Ishikawa (cell line): Measurements from ENCODE around the gene PRR18.

ENCODE experiments used
- CEBPB ChIP-seq: IDR thresholded peaks from 2 replicates; pipeline ENCODE4 v1.6.1; 2012
- CREB1 ChIP-seq: IDR thresholded peaks from 2 replicates; pipeline ENCODE4 v1.6.1; 2012; ENCODE audit warnings: low read depth
- EGR1 ChIP-seq: IDR thresholded peaks from 2 replicates; pipeline ENCODE4 v1.6.1; 2012
- EP300 ChIP-seq: IDR thresholded peaks from 2 replicates; pipeline ENCODE4 v1.6.1; 2012; ENCODE audit warnings: borderline replicate concordance
- FOXM1 ChIP-seq: IDR thresholded peaks from 2 replicates; pipeline ENCODE4 v1.6.1; 2012; ENCODE audit warnings: low read depth, borderline replicate concordance
- MAX ChIP-seq: IDR thresholded peaks from 2 replicates; pipeline ENCODE4 v1.6.1; 2012
- NFIC ChIP-seq: IDR thresholded peaks from 2 replicates; pipeline ENCODE4 v1.6.1; 2012
- RAD21 ChIP-seq: IDR thresholded peaks from 2 replicates; pipeline ENCODE4 v1.6.1; 2012; ENCODE audit warnings: low read depth
- REST ChIP-seq: IDR thresholded peaks from 2 replicates; pipeline ENCODE4 v1.6.1; 2012; ENCODE audit warnings: low read depth, mild to moderate bottlenecking
- TAF1 ChIP-seq: IDR thresholded peaks from 2 replicates; pipeline ENCODE4 v1.6.1; 2012; ENCODE audit warnings: low read depth, mild to moderate bottlenecking
- TCF12 ChIP-seq: IDR thresholded peaks from 2 replicates; pipeline ENCODE4 v1.6.1; 2012; ENCODE audit warnings: low read depth
- TEAD4 ChIP-seq: IDR thresholded peaks from 2 replicates; pipeline ENCODE4 v1.6.1; 2012
- USF1 ChIP-seq: IDR thresholded peaks from 2 replicates; pipeline ENCODE4 v1.6.1; 2012
- YY1 ChIP-seq: IDR thresholded peaks from 2 replicates; pipeline ENCODE4 v1.6.1; 2012; ENCODE audit warnings: low read depth
- ZBTB7A ChIP-seq: IDR thresholded peaks from 2 replicates; pipeline ENCODE4 v1.6.1; 2012; ENCODE audit warnings: low read depth

The PRR18 gene

GRCh38 chr6:166308033-166308768 is at the start of gene PRR18:
TSS of gene PRR18 (minus strand) at chr6:166308392. CDS start at chr6:166308142, 250 bp downstream.
- TF ChIP-seq EGR1: no peak
- TF ChIP-seq ZBTB7A: peak; percentile 43; the same call in 1 of the 2 replicates

GRCh38 chr6:166355552-166355951 is 47.4 kb upstream of the PRR18 start:
- TF ChIP-seq FOXM1 (no peak), RAD21 (no peak), YY1 (no peak), TAF1 (no peak), TEAD4 (no peak), TCF12 (no peak), CREB1 (no peak), CEBPB (no peak)

GRCh38 chr6:166354965-166355364 is 46.8 kb upstream of the PRR18 start:
- TF ChIP-seq YY1 (no peak), TEAD4 (no peak), CREB1 (no peak), FOXM1 (no peak), RAD21 (no peak), TAF1 (no peak), ZBTB7A (no peak)

- TF ChIP-seq TCF12 (no peak), NFIC (no peak), YY1 (no peak), FOXM1 (no peak), REST (no peak), USF1 (no peak), CEBPB (no peak), TEAD4 (no peak), EGR1 (no peak), TAF1 (no peak), MAX (no peak), RAD21 (no peak), ZBTB7A (no peak), CREB1 (no peak), EP300 (no peak)
Measured at GRCh38 chr6:166354143-166354542, 46.0 kb upstream of the PRR18 start.

GRCh38 chr6:166353507-166353906 is 45.3 kb upstream of the PRR18 start:
- TF ChIP-seq YY1 (no peak), CEBPB (no peak), NFIC (no peak), USF1 (no peak), RAD21 (no peak), ZBTB7A (no peak), EGR1 (no peak), TCF12 (no peak), MAX (no peak), TEAD4 (no peak), CREB1 (no peak)

- TF ChIP-seq TEAD4: no peak
- TF ChIP-seq EGR1: no peak
- no peak for TF ChIP-seq NFIC
Measured at GRCh38 chr6:166352923-166353322, 44.7 kb upstream of the PRR18 start.

- TF ChIP-seq REST: no peak
- TF ChIP-seq USF1: no peak
Measured at GRCh38 chr6:166351715-166352285, 43.6 kb upstream of the PRR18 start.
